Ishikawa (cell line): Measurements from ENCODE around the gene SGCE.

Experiments
- CEBPB ChIP-seq: IDR thresholded peaks from 2 replicates; pipeline ENCODE4 v1.6.1; 2012
- CREB1 ChIP-seq: IDR thresholded peaks from 2 replicates; pipeline ENCODE4 v1.6.1; 2012; ENCODE audit warnings: low read depth
- EGR1 ChIP-seq: IDR thresholded peaks from 2 replicates; pipeline ENCODE4 v1.6.1; 2012
- EP300 ChIP-seq: IDR thresholded peaks from 2 replicates; pipeline ENCODE4 v1.6.1; 2012; ENCODE audit warnings: borderline replicate concordance
- FOXM1 ChIP-seq: IDR thresholded peaks from 2 replicates; pipeline ENCODE4 v1.6.1; 2012; ENCODE audit warnings: low read depth, borderline replicate concordance
- NFIC ChIP-seq: IDR thresholded peaks from 2 replicates; pipeline ENCODE4 v1.6.1; 2012
- RAD21 ChIP-seq: IDR thresholded peaks from 2 replicates; pipeline ENCODE4 v1.6.1; 2012; ENCODE audit warnings: low read depth
- TAF1 ChIP-seq: IDR thresholded peaks from 2 replicates; pipeline ENCODE4 v1.6.1; 2012; ENCODE audit warnings: low read depth, mild to moderate bottlenecking
- TCF12 ChIP-seq: IDR thresholded peaks from 2 replicates; pipeline ENCODE4 v1.6.1; 2012; ENCODE audit warnings: low read depth
- TEAD4 ChIP-seq: IDR thresholded peaks from 2 replicates; pipeline ENCODE4 v1.6.1; 2012
- YY1 ChIP-seq: IDR thresholded peaks from 2 replicates; pipeline ENCODE4 v1.6.1; 2012; ENCODE audit warnings: low read depth
- ZBTB7A ChIP-seq: IDR thresholded peaks from 2 replicates; pipeline ENCODE4 v1.6.1; 2012; ENCODE audit warnings: low read depth
- TF ChIP-seq, protein P1 (sequence below): IDR thresholded peaks from 2 replicates; pipeline ENCODE4 v1.6.1; 2012; ENCODE audit warnings: low read depth, mild to moderate bottlenecking
- TF ChIP-seq, protein P2 (sequence below): IDR thresholded peaks from 2 replicates; pipeline ENCODE4 v1.6.1; 2012
- TF ChIP-seq, protein P3 (sequence below): IDR thresholded peaks from 2 replicates; pipeline ENCODE4 v1.6.1; 2012

The SGCE gene

DNA sequence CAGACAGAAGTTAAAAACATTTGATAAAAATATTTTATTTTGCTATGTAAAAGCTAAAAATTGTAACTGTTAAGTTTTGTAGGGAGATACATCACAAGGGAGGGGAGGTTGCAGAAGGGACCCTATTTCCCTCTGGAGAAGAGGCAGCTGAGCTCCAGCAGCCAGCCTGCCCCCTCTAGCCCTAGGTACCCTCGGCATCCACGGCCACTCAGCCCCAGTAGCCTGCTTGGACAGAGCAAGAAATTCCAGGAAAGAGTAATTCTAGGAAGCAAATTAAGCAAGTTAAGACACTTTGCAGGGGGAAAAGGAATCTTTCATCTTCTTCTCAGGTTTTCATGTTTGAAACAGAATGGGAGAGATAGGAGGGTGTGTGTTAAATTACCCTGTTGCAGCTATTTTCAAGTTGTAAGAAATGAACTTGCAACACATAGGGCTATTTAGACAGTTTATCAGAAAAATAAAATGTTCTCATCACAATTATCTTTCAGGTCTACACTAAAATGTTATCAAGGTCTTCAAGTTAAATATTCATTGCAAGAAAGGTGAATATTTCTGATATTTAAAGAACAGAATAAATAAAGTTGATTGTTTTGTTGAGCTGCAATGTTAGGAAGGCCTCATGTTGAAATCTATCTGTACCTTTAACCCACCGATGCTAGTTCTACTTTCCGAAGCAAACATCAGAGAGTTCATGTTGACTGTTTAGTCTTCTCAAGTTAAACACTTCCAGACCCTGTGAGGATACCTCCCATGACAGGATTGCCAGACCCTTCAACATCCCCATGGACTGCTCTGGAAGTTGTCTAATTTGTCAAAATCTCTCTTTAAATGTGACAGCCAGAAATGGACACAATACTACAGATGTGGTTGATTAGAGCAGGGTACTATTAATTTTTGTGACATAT is 5.5 kb downstream of the SGCE start:
- TF ChIP-seq CREB1 (no peak), EP300 (no peak), FOXM1 (no peak), NFIC (no peak), CEBPB (no peak), RAD21 (no peak), TCF12 (no peak), TEAD4 (no peak), ZBTB7A (no peak), TAF1 (no peak), YY1 (no peak), EGR1 (no peak)
- TF ChIP-seq, protein P1, sequence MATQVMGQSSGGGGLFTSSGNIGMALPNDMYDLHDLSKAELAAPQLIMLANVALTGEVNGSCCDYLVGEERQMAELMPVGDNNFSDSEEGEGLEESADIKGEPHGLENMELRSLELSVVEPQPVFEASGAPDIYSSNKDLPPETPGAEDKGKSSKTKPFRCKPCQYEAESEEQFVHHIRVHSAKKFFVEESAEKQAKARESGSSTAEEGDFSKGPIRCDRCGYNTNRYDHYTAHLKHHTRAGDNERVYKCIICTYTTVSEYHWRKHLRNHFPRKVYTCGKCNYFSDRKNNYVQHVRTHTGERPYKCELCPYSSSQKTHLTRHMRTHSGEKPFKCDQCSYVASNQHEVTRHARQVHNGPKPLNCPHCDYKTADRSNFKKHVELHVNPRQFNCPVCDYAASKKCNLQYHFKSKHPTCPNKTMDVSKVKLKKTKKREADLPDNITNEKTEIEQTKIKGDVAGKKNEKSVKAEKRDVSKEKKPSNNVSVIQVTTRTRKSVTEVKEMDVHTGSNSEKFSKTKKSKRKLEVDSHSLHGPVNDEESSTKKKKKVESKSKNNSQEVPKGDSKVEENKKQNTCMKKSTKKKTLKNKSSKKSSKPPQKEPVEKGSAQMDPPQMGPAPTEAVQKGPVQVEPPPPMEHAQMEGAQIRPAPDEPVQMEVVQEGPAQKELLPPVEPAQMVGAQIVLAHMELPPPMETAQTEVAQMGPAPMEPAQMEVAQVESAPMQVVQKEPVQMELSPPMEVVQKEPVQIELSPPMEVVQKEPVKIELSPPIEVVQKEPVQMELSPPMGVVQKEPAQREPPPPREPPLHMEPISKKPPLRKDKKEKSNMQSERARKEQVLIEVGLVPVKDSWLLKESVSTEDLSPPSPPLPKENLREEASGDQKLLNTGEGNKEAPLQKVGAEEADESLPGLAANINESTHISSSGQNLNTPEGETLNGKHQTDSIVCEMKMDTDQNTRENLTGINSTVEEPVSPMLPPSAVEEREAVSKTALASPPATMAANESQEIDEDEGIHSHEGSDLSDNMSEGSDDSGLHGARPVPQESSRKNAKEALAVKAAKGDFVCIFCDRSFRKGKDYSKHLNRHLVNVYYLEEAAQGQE, result no peak
- TF ChIP-seq, protein P2, sequence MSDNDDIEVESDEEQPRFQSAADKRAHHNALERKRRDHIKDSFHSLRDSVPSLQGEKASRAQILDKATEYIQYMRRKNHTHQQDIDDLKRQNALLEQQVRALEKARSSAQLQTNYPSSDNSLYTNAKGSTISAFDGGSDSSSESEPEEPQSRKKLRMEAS, result no peak
- TF ChIP-seq, protein P3, sequence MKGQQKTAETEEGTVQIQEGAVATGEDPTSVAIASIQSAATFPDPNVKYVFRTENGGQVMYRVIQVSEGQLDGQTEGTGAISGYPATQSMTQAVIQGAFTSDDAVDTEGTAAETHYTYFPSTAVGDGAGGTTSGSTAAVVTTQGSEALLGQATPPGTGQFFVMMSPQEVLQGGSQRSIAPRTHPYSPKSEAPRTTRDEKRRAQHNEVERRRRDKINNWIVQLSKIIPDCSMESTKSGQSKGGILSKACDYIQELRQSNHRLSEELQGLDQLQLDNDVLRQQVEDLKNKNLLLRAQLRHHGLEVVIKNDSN, result no peak

DNA sequence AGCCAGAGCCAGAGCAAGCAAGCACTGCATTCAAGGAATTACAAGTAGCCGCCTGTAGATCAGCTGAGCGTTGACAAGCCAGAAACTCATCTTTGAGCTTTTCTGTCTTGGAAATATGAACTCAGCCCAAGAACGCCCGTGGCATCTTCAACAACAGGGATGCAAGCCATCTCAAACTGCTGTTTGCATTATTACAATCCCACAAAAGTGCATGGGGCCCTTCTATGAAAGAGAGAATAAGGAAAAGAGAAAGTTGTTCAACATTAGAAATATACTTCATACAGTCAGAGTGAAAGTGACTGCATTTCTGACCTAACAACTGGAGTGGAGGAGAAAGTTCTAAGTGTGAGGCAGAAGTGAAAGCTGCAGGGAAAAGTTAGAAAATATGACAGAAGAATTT is 6.5 kb downstream of the SGCE start:
- no peak for TF ChIP-seq CREB1
- TF ChIP-seq, protein P1, result no peak
- TF ChIP-seq ZBTB7A, result no peak
- TF ChIP-seq EGR1, result no peak
- TF ChIP-seq RAD21, result no peak
- TF ChIP-seq, protein P2, result no peak
- TF ChIP-seq TCF12, result no peak
- no peak for TF ChIP-seq TAF1
- no peak for TF ChIP-seq YY1
- no peak for TF ChIP-seq TEAD4
- TF ChIP-seq CEBPB, result no peak
- no peak for TF ChIP-seq EP300
- TF ChIP-seq NFIC, result no peak
- TF ChIP-seq FOXM1, result no peak

DNA sequence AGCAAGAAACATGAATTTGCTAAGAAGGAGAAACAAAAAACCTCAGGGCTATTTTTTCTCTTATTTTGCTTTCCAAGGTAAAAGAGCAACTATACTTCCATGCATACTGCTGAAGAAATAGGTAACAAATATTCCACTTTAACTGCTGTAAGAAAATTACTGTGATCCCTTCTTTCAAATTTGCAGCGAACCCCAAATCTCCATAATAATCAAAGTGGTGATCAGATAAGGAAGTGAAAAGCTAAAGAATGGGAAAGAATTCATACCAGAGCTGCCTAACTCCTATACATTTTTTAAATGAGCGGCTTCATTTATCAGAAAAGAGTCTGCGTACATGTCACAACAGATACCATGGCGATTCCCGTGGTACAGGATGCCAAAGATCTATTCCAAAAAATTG is 7.2 kb downstream of the SGCE start:
- TF ChIP-seq ZBTB7A (no peak), RAD21 (no peak), YY1 (no peak)
- TF ChIP-seq, protein P2, result no peak

DNA sequence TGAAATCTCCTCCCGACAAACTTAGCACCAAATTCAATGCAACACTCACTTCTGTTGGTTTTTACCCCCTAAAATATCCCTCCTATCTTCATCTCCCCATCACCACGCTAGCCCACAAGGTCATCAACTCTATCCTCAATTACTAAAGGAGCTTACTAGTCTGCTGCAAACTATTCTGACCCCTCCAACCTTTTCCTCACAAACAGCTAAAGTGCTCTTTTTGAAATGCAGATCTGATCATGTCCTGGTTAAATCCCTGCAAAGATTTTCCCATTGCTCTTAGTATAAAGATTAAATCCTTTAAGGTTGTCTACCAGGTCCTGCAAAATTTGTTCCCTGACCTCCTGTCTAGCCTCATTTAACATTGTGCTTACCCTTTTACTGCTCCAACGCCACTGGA is 8.6 kb downstream of the SGCE start:
- TF ChIP-seq ZBTB7A, result no peak
- TF ChIP-seq, protein P2, result no peak
- TF ChIP-seq TEAD4, result no peak
- no peak for TF ChIP-seq YY1

DNA sequence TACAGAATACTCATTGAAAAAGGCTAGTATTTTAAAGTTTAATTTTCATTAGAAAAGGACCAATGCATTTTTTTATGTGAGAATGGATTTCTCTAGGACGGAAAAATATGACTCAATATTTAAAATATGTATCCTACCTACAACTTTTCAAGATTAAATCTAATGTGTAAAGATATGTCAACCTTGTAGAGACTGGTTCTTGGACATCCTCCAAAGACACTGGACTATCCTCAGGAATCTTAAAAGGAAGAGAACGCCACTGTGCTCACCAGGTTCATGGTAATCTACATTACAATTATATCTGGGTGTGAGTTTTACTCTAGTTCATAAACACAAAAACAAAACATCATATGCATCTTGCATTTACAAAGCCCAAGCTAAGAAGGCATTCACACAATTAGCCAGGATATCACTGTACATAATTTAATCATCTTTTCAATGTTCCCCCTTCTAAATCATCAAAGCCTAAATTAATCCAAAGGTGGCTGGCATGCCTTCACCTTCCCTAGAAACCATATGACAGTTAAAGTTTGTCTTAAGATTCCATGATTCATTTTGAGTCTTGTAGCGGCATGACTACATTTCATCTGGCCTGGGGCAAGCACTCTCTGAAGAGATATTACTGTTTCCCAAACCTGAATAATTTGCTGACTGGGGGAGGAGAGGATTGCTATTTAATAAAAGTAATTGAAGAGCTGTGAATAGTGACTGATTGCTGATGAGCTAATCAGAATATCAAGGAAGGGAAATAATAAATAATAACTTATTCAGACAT is 12.0 kb downstream of the SGCE start:
- TF ChIP-seq CEBPB (no peak), TAF1 (no peak), NFIC (no peak), FOXM1 (no peak), TEAD4 (no peak), CREB1 (no peak)
- TF ChIP-seq, protein P3, result no peak
- TF ChIP-seq, protein P1, result no peak
